Esophagus mucosa (tissue), 1 donor: ENCODE data around the gene SLC2A4. TPM values are rescaled to one million over a fixed set of nuclear protein-coding genes. Genes with fewer than 3 reads are reported as not detected.
A peak's percentile ranks its signal among the peaks of the same experiment; 100 is the strongest.

Experiments used
- ATAC-seq: fragments of 200-7000 bp; cut with Tn5 transposase; one replicate; pipeline ENCODE4 v1.9.1; 2020
- total RNA-seq: library from RNA; stranded (reverse); gene quantifications from one replicate; pipeline ENCODE4 v1.2.4, GENCODE V29; 2023
- donor health status: DM: yes; HTN: yes; CAD: no.

The SLC2A4 gene
- total RNA-seq, 1 donor from 2014 or later, result 0.68 TPM

DNA sequence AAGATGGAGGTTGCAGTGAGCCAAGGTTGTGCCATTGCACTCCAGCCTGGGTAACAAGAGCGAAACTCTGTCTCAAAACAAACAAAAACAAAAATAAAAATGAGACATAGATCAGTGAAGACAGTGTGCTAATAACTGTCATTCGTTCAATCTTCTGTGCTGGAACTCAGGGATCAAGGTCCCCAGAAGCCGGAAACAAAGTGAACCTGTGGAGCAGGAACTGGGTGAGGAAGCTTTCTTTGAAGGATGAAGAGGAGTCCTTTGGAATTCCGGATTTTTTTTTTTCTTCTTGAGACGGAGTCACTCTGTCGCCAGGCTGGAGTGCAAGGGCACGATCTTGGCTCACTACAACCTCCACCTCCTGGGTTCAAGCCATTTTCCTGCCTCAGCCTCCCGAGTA lies 2.1 kb upstream of the SLC2A4 start:
- ATAC-seq, result no peak

- peak; percentile 83 for ATAC-seq
These were observed 922 bp upstream of the SLC2A4 start for GRCh38 chr17:7280519-7281073.

GRCh38 chr17:7281953-7282751 lies 634 bp downstream of the SLC2A4 start:
- ATAC-seq, result no peak

DNA sequence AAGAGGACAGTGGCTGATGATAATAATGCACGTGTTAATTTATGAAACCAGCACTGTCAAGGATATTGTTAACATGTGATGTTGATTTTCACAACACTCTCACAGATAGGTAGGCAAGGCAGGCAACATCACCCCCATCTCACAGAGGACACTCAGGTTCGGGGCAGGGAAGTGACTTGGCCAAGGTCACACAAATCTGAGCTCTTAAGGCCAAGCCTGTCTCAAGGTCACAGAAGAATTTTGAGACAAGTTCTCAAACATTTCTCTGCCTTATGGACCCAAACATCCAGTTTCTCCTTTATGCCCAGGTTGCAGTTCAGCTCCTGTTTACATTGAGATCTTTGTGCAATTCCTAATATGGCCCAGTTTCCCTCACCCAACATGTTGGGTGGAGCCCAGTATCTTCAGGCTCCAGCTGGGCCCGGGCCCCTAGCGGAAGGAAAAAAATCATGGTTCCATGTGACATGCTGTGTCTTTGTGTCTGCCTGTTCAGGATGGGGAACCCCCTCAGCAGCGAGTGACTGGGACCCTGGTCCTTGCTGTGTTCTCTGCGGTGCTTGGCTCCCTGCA lies 1.3 kb downstream of the SLC2A4 start:
- ATAC-seq, result no peak

GRCh38 chr17:7283471-7284216 lies 2.1 kb downstream of the SLC2A4 start:
- no peak for ATAC-seq

GRCh38 chr17:7284911-7285310 lies 3.4 kb downstream of the SLC2A4 start:
- ATAC-seq, result no peak

DNA sequence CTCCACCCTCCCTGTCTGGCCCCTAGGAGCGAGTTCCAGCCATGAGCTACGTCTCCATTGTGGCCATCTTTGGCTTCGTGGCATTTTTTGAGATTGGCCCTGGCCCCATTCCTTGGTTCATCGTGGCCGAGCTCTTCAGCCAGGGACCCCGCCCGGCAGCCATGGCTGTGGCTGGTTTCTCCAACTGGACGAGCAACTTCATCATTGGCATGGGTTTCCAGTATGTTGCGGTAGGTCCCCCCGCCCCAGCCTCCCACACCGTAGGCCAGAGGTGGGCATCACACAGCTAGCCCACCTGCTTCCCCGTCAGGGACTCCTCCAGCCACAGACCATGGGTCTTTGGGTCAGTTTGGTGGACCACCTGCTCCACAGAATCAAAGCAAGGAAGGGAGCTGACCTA lies 4.2 kb downstream of the SLC2A4 start:
- ATAC-seq, result no peak

DNA sequence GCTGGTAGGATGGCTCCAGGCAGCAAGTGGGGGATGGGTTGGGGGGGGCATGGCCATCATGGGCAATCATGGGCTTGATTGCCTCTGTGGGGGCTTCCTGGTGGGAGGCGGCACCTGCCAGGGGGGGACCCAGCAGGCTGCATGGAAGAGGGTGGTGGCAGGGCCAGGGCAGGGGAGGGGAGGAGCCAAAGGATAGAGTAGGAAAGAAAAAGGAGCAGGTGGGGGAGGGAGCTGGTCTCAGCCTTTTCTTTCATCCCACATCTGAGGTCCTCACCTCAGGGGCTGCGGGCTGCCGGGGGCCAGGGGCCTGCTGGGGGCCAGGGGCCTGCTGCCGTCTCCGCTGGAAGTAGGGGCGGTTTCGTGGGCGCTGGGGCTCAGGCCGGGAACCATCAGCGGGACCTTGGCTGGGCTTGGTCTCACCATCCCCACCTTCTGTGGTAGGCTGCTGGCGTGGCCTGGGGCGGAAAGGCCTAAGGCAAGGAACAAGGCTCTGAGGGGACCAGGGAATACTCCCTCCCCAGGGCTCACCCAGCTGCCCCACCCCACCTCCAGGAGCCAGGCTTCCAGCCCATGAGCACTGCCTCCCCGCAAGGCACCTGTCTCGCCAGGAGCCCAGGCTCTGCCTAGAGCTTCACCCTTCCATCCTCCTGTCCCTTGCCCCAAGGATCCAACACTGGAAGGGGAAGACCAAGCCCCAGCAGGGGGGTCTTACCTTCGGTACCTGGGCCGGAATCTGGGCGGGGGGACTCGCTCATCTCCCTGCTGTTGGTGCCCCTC lies 7.9 kb downstream of the SLC2A4 start:
- ATAC-seq, result no peak

GRCh38 chr17:7290166-7290565 lies 8.6 kb downstream of the SLC2A4 start:
- no peak for ATAC-seq

DNA sequence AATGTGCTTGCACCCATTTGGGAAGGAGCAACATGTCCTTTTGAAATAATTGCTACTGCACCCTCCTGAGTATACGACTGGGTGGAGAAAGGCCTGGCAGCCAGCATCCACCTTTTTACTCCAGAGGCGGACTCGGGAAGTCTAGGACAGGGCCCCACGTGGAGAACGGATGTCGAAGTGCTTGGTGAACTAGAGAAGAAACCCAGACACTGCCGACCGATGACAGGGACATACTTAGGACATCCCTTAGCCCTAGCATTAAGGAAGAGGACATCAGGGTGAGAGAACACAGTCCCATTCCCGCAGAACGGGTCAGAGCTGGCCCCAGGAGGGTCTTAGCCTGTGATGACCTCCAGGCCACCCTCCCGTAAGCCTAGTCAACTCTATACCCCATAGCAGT lies 9.2 kb downstream of the SLC2A4 start:
- ATAC-seq, result no peak

DNA sequence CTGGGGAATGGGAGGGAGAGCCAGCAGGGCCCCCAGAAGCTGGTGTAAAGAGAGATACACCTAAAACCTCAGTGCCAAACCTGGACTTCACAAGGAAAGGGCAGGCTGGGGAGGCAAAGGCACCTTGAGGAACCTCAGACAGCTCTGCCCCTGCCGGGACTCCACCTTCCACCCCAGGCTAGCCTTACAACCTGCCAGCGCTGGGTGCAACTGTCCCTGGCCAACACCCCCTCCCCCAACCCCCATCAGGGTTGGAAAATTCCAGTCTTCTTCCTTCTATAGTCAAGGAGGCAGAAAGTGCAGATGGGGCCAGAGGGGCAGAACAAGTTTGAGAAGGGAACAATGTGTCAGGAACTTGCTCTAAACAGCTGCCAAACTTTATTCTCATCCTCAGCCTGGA lies 10.7 kb downstream of the SLC2A4 start:
- no peak for ATAC-seq

GRCh38 chr17:7292729-7293128 lies 11.2 kb downstream of the SLC2A4 start:
- peak; percentile 3 for ATAC-seq

DNA sequence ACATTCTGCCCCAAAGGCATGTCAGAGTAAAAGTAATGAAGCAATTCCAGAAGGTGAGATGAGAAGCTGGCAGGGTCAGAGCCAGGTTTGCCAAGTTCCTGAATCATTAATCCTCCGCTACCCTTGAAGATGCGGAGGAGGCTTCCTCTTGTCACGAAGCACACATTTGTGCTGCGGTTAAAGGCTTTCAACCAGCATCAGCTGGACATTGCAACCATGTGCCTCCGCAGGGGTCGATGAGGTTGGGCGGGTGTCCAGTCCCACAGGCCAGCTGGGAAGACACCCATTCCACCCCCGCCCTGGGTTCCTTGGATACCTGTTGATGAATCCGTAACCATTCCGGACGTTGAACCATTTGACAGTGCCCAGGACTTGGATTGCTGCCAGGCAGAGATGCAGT lies 11.6 kb downstream of the SLC2A4 start:
- ATAC-seq, result peak; percentile 5

- peak; percentile 65 for ATAC-seq
These were observed 12.5 kb downstream of the SLC2A4 start for GRCh38 chr17:7293816-7294613.

DNA sequence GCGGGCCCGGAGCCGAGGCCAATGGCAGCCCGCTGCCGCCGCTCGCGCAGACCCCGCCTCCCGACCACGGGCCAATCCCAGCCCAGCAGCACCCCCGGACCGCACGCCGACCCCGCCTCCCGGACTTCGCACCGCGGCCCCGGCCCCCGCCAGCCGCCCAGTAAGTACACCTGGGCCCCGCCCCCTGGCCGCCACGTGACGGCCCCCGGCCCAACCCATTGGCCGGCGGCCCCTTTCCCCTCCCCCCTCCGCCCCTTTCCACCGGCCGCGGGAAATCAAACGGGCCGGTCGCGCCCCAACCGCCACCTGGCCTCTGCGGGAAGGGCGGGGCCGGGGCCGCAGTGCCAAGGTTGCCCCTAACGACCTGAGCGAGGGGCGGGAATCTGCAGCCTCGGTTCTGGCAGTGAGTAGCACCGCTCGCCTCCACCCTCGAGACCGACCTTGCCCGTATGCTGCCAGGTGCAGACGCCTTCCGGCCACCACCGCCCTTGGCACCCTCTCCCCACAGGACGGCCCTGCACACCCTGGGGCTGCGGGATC lies 13.2 kb downstream of the SLC2A4 start, which contains the start of gene YBX2:
TSS of gene YBX2 (minus strand) at position 26 of the 540 bp plus-strand sequence. CDS start 139 bp downstream, outside the sequence.
- peak; percentile 53 for ATAC-seq

- ATAC-seq, result no peak
These were observed 14.0 kb downstream of the SLC2A4 start for GRCh38 chr17:7295230-7296180.

GRCh38 chr17:7296189-7296861 lies 14.8 kb downstream of the SLC2A4 start:
- peak; percentile 39 for ATAC-seq

DNA sequence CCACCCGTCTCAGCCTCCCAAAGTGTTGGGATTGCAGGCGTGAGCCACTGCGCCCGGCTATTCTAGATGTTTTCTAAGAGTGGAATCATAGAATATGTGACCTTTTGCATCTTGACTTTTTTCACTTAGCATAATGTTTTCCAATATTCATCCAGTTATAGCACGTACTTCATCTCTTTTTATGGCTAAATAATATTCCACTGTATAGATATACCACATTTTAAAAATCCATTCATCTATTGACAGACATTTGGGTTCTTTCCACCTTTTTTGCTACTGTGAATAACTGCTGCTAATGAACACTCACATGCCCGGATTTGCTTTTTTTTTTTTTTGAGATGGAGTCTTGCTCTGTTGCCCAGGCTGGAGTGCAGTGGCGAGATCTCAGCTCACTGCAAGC lies 22.7 kb downstream of the SLC2A4 start:
- no peak for ATAC-seq

DNA sequence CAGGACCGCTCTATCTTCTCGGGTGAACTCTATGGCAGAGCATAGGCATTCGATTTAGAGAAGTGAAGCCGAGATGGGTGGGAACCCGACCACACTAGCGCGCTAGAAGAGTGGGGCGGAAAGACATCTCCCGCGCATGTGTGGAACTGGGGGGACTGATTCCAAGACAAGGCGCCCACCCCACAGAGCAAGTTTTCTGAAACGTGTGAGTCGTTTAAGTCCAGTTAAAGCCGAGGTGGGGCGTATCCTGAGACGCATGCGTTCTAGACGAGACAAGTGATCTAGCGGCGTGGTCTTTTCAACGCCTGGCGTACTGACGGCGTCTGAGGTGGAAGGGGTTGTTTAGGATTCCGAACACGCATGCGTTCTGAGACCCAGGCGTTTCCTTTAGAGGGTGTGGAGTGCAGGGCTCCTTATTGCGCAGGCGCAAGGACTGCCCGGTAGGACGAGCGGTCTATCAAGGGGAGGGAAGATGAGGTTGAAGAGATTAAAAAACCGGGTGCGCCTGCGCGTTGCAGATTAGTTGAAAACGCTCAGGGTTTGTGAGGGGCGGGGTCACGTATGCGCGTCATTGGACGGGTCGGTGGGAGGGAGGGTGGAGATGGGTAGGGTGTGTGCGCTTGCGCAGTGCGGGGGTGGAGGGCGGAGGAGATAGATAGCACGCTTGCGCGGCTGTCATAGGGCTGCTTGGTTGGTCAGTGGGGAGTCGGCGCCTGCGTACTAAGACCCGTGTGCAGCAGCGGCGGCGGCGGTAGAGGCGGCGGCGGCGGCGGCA lies 25.6 kb downstream of the SLC2A4 start, which contains the start of gene EIF5A:
TSS of gene EIF5A (plus strand) at position 718 of the 775 bp plus-strand sequence. CDS start 2,008 bp downstream, outside the sequence.
- peak; percentile 92 for ATAC-seq
